ENCODE results near the gene AKAP11. TPM values are rescaled to one million over a fixed set of nuclear protein-coding genes. Genes with fewer than 3 reads are reported as not detected.

AKAP11 gene
- polyA plus RNA-seq, 1 donor (not counting 4 experiments of a cell fraction or from before 2014, with no cell fraction given), result 17.4 TPM

GRCh38 chr13:42277618-42278276 lies 5.8 kb downstream of the AKAP11 start:
- no peak for FAIRE-seq
- peaks cover 19% of the 10 kb centered on the region for H3K79me2 ChIP-seq (ENCODE audit: control insufficient read depth, insufficient read depth, low read length)
- dilution Hi-C loops (cut with MboI; ENCODE audit: extremely low pct_ligation_motif_present, low sequenced_read_pairs), result no loop called here

DNA sequence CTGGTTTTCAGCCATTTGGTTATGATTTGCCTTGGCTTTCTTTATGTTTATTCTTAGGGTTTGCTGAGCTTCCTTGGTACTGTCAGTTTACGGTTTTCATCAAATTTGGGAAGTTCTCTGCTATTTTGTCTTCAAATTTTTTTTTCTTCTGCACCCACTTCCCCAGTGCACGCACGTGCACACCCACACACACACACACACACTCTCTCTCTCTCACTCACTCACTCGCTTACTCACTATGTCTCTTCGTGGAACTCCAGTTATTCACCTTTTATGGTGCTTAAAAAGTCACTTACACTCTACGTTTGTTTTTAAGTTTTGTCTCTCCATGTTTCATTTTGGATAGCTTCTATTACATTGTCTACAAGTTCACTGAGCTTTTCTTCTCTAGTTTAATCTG lies 7.1 kb downstream of the AKAP11 start:
- Histone ChIP-seq H3K4me1 (ENCODE audit: control insufficient read depth, extremely low read depth, insufficient read depth, low read length) (peaks cover 8% of the 10 kb centered on the region), H3K4me3 (ENCODE audit: control insufficient read depth in 2 of 3, extremely low read depth in 1 of 3, insufficient read depth in 2 of 3, low read depth in 1 of 3, low read length in 3 of 3) (no peak overlapping the region), H3K9me1 (ENCODE audit: control insufficient read depth, extremely low read depth, insufficient read depth, low read length) (no peaks in the 10 kb centered on the region), H3K9ac (ENCODE audit: control insufficient read depth, extremely low read depth, insufficient read depth, low read length) (no peak overlapping the region), H3K36me3 (ENCODE audit: control insufficient read depth in 2 of 2, extremely low read depth in 1 of 2, insufficient read depth in 2 of 2, low read length in 2 of 2) (no peaks in the 10 kb centered on the region), H4K20me1 (ENCODE audit: control insufficient read depth, extremely low read depth, insufficient read depth, low read length) (no peaks in the 10 kb centered on the region), H3K4me2 (ENCODE audit: control insufficient read depth, extremely low read depth, insufficient read depth, low read depth, low read length) (no peak overlapping the region), H3K27me3 (ENCODE audit: control insufficient read depth, extremely low read depth, insufficient read depth, low read length) (no peaks in the 10 kb centered on the region), H3K27ac (ENCODE audit: control insufficient read depth, insufficient read depth, low read length) (no peak overlapping the region), H2AFZ (ENCODE audit: control insufficient read depth, low read length) (no peak overlapping the region), H3K79me2 (ENCODE audit: control insufficient read depth, insufficient read depth, low read length) (peaks cover 12% of the 10 kb centered on the region), H3K9me3 (ENCODE audit: control insufficient read depth, low read depth, low read length) (no peaks in the 10 kb centered on the region)
- dilution Hi-C loops (cut with MboI; ENCODE audit: extremely low pct_ligation_motif_present, low sequenced_read_pairs), result no loop called here
- no peak for DNase-seq (ENCODE audit: low read depth, low spot score)
- TF ChIP-seq EZH2 (IDR thresholded peaks at IDR 0.05; ENCODE audit: low read length), result no peak
- TF ChIP-seq, protein P1, sequence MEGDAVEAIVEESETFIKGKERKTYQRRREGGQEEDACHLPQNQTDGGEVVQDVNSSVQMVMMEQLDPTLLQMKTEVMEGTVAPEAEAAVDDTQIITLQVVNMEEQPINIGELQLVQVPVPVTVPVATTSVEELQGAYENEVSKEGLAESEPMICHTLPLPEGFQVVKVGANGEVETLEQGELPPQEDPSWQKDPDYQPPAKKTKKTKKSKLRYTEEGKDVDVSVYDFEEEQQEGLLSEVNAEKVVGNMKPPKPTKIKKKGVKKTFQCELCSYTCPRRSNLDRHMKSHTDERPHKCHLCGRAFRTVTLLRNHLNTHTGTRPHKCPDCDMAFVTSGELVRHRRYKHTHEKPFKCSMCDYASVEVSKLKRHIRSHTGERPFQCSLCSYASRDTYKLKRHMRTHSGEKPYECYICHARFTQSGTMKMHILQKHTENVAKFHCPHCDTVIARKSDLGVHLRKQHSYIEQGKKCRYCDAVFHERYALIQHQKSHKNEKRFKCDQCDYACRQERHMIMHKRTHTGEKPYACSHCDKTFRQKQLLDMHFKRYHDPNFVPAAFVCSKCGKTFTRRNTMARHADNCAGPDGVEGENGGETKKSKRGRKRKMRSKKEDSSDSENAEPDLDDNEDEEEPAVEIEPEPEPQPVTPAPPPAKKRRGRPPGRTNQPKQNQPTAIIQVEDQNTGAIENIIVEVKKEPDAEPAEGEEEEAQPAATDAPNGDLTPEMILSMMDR (optimal IDR thresholded peaks at IDR 0.05 in 1 of 3, IDR thresholded peaks at IDR 0.05 in 1 of 3, conservative IDR thresholded peaks at IDR 0.05 in 1 of 3; ENCODE audit: extremely low read depth in 1 of 3, insufficient read depth in 2 of 3, low read length in 3 of 3), result no peak
- FAIRE-seq, result no peak

More at GRCh38 chr13:42277618-42278276, 5.8 kb downstream of the AKAP11 start:
- Histone ChIP-seq H3K4me3 (ENCODE audit: control insufficient read depth in 2 of 3, extremely low read depth in 1 of 3, insufficient read depth in 2 of 3, low read depth in 1 of 3, low read length in 3 of 3) (no peak overlapping the region), H3K27ac (ENCODE audit: control insufficient read depth, insufficient read depth, low read length) (no peak overlapping the region), H3K4me2 (ENCODE audit: control insufficient read depth, extremely low read depth, insufficient read depth, low read depth, low read length) (no peak overlapping the region), H3K27me3 (ENCODE audit: control insufficient read depth, extremely low read depth, insufficient read depth, low read length) (no peaks in the 10 kb centered on the region), H3K9me1 (ENCODE audit: control insufficient read depth, extremely low read depth, insufficient read depth, low read length) (no peaks in the 10 kb centered on the region), H3K9ac (ENCODE audit: control insufficient read depth, extremely low read depth, insufficient read depth, low read length) (no peak overlapping the region), H4K20me1 (ENCODE audit: control insufficient read depth, extremely low read depth, insufficient read depth, low read length) (no peaks in the 10 kb centered on the region), H2AFZ (ENCODE audit: control insufficient read depth, low read length) (no peak overlapping the region), H3K9me3 (ENCODE audit: control insufficient read depth, low read depth, low read length) (no peaks in the 10 kb centered on the region), H3K36me3 (ENCODE audit: control insufficient read depth in 2 of 2, extremely low read depth in 1 of 2, insufficient read depth in 2 of 2, low read length in 2 of 2) (no peaks in the 10 kb centered on the region), H3K4me1 (ENCODE audit: control insufficient read depth, extremely low read depth, insufficient read depth, low read length) (peaks cover 17% of the 10 kb centered on the region)
- TF ChIP-seq, protein P1 (optimal IDR thresholded peaks at IDR 0.05 in 1 of 3, IDR thresholded peaks at IDR 0.05 in 1 of 3, conservative IDR thresholded peaks at IDR 0.05 in 1 of 3; ENCODE audit: extremely low read depth in 1 of 3, insufficient read depth in 2 of 3, low read length in 3 of 3), result no peak
- no peak for DNase-seq (ENCODE audit: low read depth, low spot score)
